H1 (cell line): Measurements from ENCODE around the gene PKMYT1. TPM values are rescaled to one million over a fixed set of nuclear protein-coding genes. Genes with fewer than 3 reads are reported as not detected.

Experiments used
- CTCF ChIA-PET: fragments of 300-600 bp; sonication (Branson Sonifier 250); formaldehyde crosslinking; loops from one replicate; lab custom pipeline; 2021; ENCODE audit not compliant: partially characterized antibody; lab: Charles Lee
- POLR2A ChIA-PET: fragments of 300-600 bp; sonication (Branson Sonifier 250); formaldehyde crosslinking; loops from one replicate; lab custom pipeline; 2021; ENCODE audit warnings: inconsistent platforms; ENCODE audit not compliant: partially characterized antibody; lab: Charles Lee
- DNase-seq, 2 experiments: peaks; one replicate each; pipeline versions ENCODE4 v3.0.0 to v3.0.0-alpha.2; 2010 to 2022; ENCODE audit warnings: low spot score in 2 of 2, low read depth in 1 of 2, mixed read lengths in 1 of 2
- FAIRE-seq: peaks from 2 replicates; lab custom pipeline; 2011; peaks lifted over from hg19 to GRCh38; lab: Jason Lieb, UNC
- H2AFZ ChIP-seq: 2 replicates; pipeline ENCODE4 v1.8.1; 2012; ENCODE audit warnings: low read length, inconsistent platforms
- H2AK5ac ChIP-seq: 2 replicates; pipeline ENCODE4 v1.6.1; 2013; ENCODE audit warnings: low read depth, low read length
- H2BK120ac ChIP-seq: replicated peaks from 2 replicates; pipeline ENCODE3; 2013; ENCODE audit warnings: low read depth, low read length, inconsistent platforms
- H2BK12ac ChIP-seq: 2 replicates; pipeline ENCODE4 v1.6.1; 2013; ENCODE audit warnings: low read depth, low read length
- H2BK15ac ChIP-seq: 2 replicates; pipeline ENCODE4 v1.6.1; 2013; ENCODE audit warnings: low read length
- H2BK20ac ChIP-seq: 2 replicates; pipeline ENCODE4 v1.6.1; 2013; ENCODE audit warnings: low read length
- H2BK5ac ChIP-seq: 2 replicates; pipeline ENCODE4 v1.6.1; 2013; ENCODE audit warnings: low read depth, low read length
- H3K14ac ChIP-seq: 2 replicates; pipeline ENCODE4 v1.6.1; 2013; ENCODE audit warnings: inconsistent platforms; ENCODE audit not compliant: insufficient read length
- H3K18ac ChIP-seq: 2 replicates; pipeline ENCODE4 v1.6.1; 2013; ENCODE audit warnings: low read length; ENCODE audit errors: extremely low read depth
- H3K23ac ChIP-seq: 2 replicates; pipeline ENCODE4 v1.6.1; 2013; ENCODE audit warnings: inconsistent platforms; ENCODE audit not compliant: insufficient read length
- H3K23me2 ChIP-seq: 2 replicates; pipeline ENCODE4 v1.6.1; 2013; ENCODE audit warnings: low read depth, low read length
- H3K27ac ChIP-seq: 2 replicates; pipeline ENCODE4 v1.6.1; 2011; ENCODE audit warnings: low read depth, low read length, inconsistent platforms
- H3K27me3 ChIP-seq, 4 experiments: replicated peaks in 1 of 4; 1 replicate in 1 of 4; 2 replicates in 3 of 4; pipeline versions ENCODE4 v1.6.1 to v1.8.1; 2011 to 2013; ENCODE audit warnings: low read length in 3 of 4, mild to moderate bottlenecking in 3 of 4, inconsistent platforms in 2 of 4, mixed read lengths in 2 of 4, moderate library complexity in 1 of 4; ENCODE audit not compliant: control insufficient read depth in 3 of 4, insufficient read depth in 3 of 4; ENCODE audit errors: extremely low read depth in 1 of 4
- H3K36me3 ChIP-seq, 4 experiments: 2 replicates each; pipeline versions ENCODE4 v1.6.1 to v1.8.1; 2011 to 2013; ENCODE audit warnings: mild to moderate bottlenecking in 4 of 4, low read length in 3 of 4, moderate library complexity in 2 of 4, control low read depth in 1 of 4, inconsistent platforms in 1 of 4; ENCODE audit not compliant: insufficient read depth in 4 of 4, control insufficient read depth in 2 of 4
- H3K4ac ChIP-seq: replicated peaks from 2 replicates; pipeline ENCODE3; 2013; ENCODE audit warnings: low read length, low read depth, mixed read lengths, inconsistent platforms; ENCODE audit not compliant: insufficient read length
- H3K4me1 ChIP-seq, 4 experiments: replicated peaks in 1 of 4; 1 replicate in 1 of 4; 2 replicates in 3 of 4; pipeline versions ENCODE4 v1.6.1 to v1.8.1; 2011 to 2013; ENCODE audit warnings: low read length in 3 of 4, inconsistent platforms in 2 of 4, mixed read lengths in 1 of 4; ENCODE audit not compliant: insufficient read depth in 4 of 4, control insufficient read depth in 3 of 4
- H3K4me2 ChIP-seq, 2 experiments: 2 replicates each; pipeline versions ENCODE4 v1.6.1 to v1.8.1; 2011 to 2013; ENCODE audit warnings: low read depth in 2 of 2, low read length in 2 of 2, control low read depth in 1 of 2, inconsistent platforms in 1 of 2, mild to moderate bottlenecking in 1 of 2; ENCODE audit not compliant: insufficient read depth in 1 of 2
- H3K4me3 ChIP-seq, 4 experiments: fragments of 200-600, 300-600 bp in 1 of 4; sonication (generic), shearing (Covaris generic), sonication (Bioruptor Twin) in 1 of 4; 2 replicates each; pipeline versions ENCODE4 v1.5.1 to v1.8.1; 2011 to 2016; ENCODE audit warnings: low read length in 4 of 4, low read depth in 3 of 4, control low read depth in 2 of 4, inconsistent platforms in 2 of 4, mild to moderate bottlenecking in 2 of 4, mixed read lengths in 1 of 4, moderate library complexity in 1 of 4; ENCODE audit not compliant: insufficient read depth in 2 of 4; ENCODE audit errors: extremely low read depth in 1 of 4
- H3K56ac ChIP-seq: replicated peaks from 2 replicates; pipeline ENCODE3; 2013; ENCODE audit warnings: low read depth, mild to moderate bottlenecking, mixed read lengths, low read length, inconsistent platforms; ENCODE audit not compliant: insufficient read length
- H3K79me1 ChIP-seq: 2 replicates; pipeline ENCODE4 v1.6.1; 2013; ENCODE audit warnings: low read depth, low read length, control low read depth
- H3K79me2 ChIP-seq, 2 experiments: 2 replicates each; pipeline versions ENCODE4 v1.6.1 to v1.8.1; 2012 to 2013; ENCODE audit warnings: low read length in 2 of 2, mild to moderate bottlenecking in 2 of 2, inconsistent platforms in 1 of 2; ENCODE audit not compliant: insufficient read depth in 2 of 2, control insufficient read depth in 1 of 2
- H3K9ac ChIP-seq, 4 experiments: replicated peaks in 1 of 4; 1 replicate in 1 of 4; 2 replicates in 3 of 4; pipeline versions ENCODE4 v1.6.1 to v1.8.1; 2011 to 2013; ENCODE audit warnings: low read depth in 3 of 4, low read length in 3 of 4, control low read depth in 2 of 4, mild to moderate bottlenecking in 2 of 4, moderate library complexity in 2 of 4, inconsistent platforms in 1 of 4; ENCODE audit errors: extremely low read depth in 1 of 4
- H3K9me3 ChIP-seq, 2 experiments: 2 replicates each; pipeline versions ENCODE4 v1.6.1 to v1.8.1; 2012 to 2013; ENCODE audit warnings: mild to moderate bottlenecking in 2 of 2, moderate library complexity in 2 of 2, control low read depth in 1 of 2, inconsistent platforms in 1 of 2, low read depth in 1 of 2, low read length in 1 of 2, mixed read lengths in 1 of 2; ENCODE audit not compliant: insufficient read depth in 2 of 2
- H4K20me1 ChIP-seq, 2 experiments: replicated peaks in 1 of 2; 2 replicates each; pipeline versions ENCODE3 to v1.8.1; 2011 to 2013; ENCODE audit warnings: inconsistent platforms in 2 of 2, low read length in 2 of 2, mild to moderate bottlenecking in 1 of 2; ENCODE audit not compliant: insufficient read depth in 2 of 2, control insufficient read depth in 1 of 2
- H4K5ac ChIP-seq: 2 replicates; pipeline ENCODE4 v1.6.1; 2013; ENCODE audit warnings: low read length, low read depth, mixed read lengths, inconsistent platforms; ENCODE audit not compliant: insufficient read length
- H4K8ac ChIP-seq: 2 replicates; pipeline ENCODE4 v1.8.0; 2013; ENCODE audit warnings: mild to moderate bottlenecking, moderate library complexity, low read length, inconsistent platforms; ENCODE audit not compliant: insufficient read depth; ENCODE audit errors: extremely low read depth
- H4K91ac ChIP-seq: replicated peaks from 2 replicates; pipeline ENCODE3; 2013; ENCODE audit warnings: low read length, mixed read lengths, inconsistent platforms; ENCODE audit not compliant: insufficient read length
- EGR1 ChIP-seq: IDR thresholded peaks from 2 replicates; pipeline ENCODE4 v1.6.1; 2011; ENCODE audit warnings: low read depth, low read length, borderline replicate concordance
- HDAC2 ChIP-seq, 2 experiments: fragments of 300-600 bp in 1 of 2; sonication (generic) in 1 of 2; IDR thresholded peaks; 2 replicates each; pipeline ENCODE4 v1.6.1; 2011 to 2012; ENCODE audit warnings: low read depth in 2 of 2, low read length in 2 of 2, mild to moderate bottlenecking in 2 of 2, moderate library complexity in 2 of 2, borderline replicate concordance in 1 of 2, inconsistent platforms in 1 of 2
- HDAC6 ChIP-seq: IDR thresholded peaks from one replicate; pipeline ENCODE4 v1.7.1; 2012; ENCODE audit warnings: low read depth, mild to moderate bottlenecking, inconsistent platforms, low read length, moderate library complexity
- JUN ChIP-seq: IDR thresholded peaks from 2 replicates; pipeline ENCODE4 v1.6.1; 2011; ENCODE audit warnings: low read depth, mild to moderate bottlenecking, improper control_type of control experiment, low read length
- JUND ChIP-seq: IDR thresholded peaks from 2 replicates; pipeline ENCODE4 v1.6.1; 2011; ENCODE audit warnings: mild to moderate bottlenecking, improper control_type of control experiment, low read length
- POLR2A ChIP-seq, 2 experiments: IDR thresholded peaks; 1 replicate in 1 of 2; 2 replicates in 1 of 2; pipeline ENCODE4 v1.6.1; 2011; ENCODE audit warnings: low read depth in 2 of 2, low read length in 2 of 2, mild to moderate bottlenecking in 2 of 2; ENCODE audit errors: control extremely low read depth in 1 of 2
- POU5F1 ChIP-seq: IDR thresholded peaks from 2 replicates; pipeline ENCODE4 v1.6.1; 2011; ENCODE audit warnings: low read depth, mild to moderate bottlenecking, low read length, moderate library complexity
- RXRA ChIP-seq: IDR thresholded peaks from 2 replicates; pipeline ENCODE4 v1.6.1; 2011; ENCODE audit warnings: low read depth, mild to moderate bottlenecking, low read length, moderate library complexity; ENCODE audit not compliant: insufficient read depth
- SIN3A ChIP-seq, 2 experiments: IDR thresholded peaks in 1 of 2; conservative IDR thresholded peaks in 1 of 2; 2 replicates each; pipeline ENCODE4 v1.6.1; 2011 to 2012; ENCODE audit warnings: low read length in 2 of 2, improper control_type of control experiment in 1 of 2, low read depth in 1 of 2, mild to moderate bottlenecking in 1 of 2
- TAF1 ChIP-seq: IDR thresholded peaks from 2 replicates; pipeline ENCODE4 v1.6.1; 2011; ENCODE audit warnings: mild to moderate bottlenecking, low read depth, low read length
- TBP ChIP-seq: IDR thresholded peaks from 2 replicates; pipeline ENCODE4 v1.6.1; 2011; ENCODE audit warnings: low read depth, low read length, improper control_type of control experiment
- ZNF274 ChIP-seq: IDR thresholded peaks from 2 replicates; pipeline ENCODE4 v1.7.0; 2012; ENCODE audit warnings: low read length, borderline replicate concordance; ENCODE audit errors: extremely low read depth
- WGBS, 2 experiments: shearing (Covaris generic) in 1 of 2; methylation state at CpG; one replicate each; pipeline versions ENCODE4 v1.1.6 to v1.1.7; 2013 to 2015; ENCODE audit warnings: low lambda C conversion rate in 2 of 2, mixed read lengths in 2 of 2, inconsistent platforms in 1 of 2, low coverage in 1 of 2, missing lambda C conversion rate in 1 of 2; ENCODE audit not compliant: insufficient replicate concordance in 2 of 2, insufficient coverage in 1 of 2, insufficient read length in 1 of 2; ENCODE audit errors: extremely low coverage in 1 of 2, missing lambda C conversion rate in 1 of 2; 5-methylcytosine and 5-hydroxymethylcytosine counted together
- polyA plus RNA-seq, 7 experiments: library from polyadenylated mRNA; depleted of rRNA in 3 of 7; stranded (reverse) in 5 of 7; unstranded in 2 of 7; fragments of >200 nt in 5 of 7; fragments of 200-250 nt in 2 of 7; gene quantifications; 1 replicate in 5 of 7; 2 replicates in 1 of 7; 4 replicates in 1 of 7; pipeline versions ENCODE4 v1.2.1 to v1.2.3, GENCODE V29; 2011 to 2013; ENCODE audit warnings: missing spikeins in 2 of 7, mixed read lengths in 2 of 7
- total RNA-seq: library from RNA; stranded (reverse); fragmentation: NEBNext Ultra II Directional; extraction: Animal tissue kit (Norgen Biotek cat#: 25700); gene quantifications from 2 replicates; pipeline ENCODE4 v1.2.1, GENCODE V29; 2021

Gene PKMYT1
- total and polyA plus RNA-seq, 2 of the 8 experiments (the other 6 are each of a cell fraction or from before 2014, with no cell fraction given), result 74.7 to 85.2 TPM

DNA sequence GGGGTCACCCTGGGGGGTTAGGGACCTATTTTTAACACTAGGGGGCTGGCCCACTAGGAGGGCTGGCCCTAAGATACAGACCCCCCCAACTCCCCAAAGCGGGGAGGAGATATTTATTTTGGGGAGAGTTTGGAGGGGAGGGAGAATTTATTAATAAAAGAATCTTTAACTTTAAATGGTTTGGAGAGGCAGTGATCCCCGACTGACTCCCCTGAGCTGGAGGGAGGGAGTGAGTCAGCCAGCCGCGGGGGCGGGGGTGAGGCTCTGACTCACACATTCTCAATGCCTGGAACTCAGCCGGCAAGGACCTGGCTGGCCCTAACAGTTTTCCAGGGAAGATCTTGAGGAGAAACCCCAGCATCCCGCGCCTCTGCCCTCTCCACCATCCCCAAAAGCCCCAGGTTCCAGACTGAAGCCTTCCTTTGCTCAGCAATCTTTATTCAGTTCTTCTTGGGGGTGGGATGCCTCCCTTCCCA lies 42.0 kb upstream of the PKMYT1 start:
- H3K4me1 ChIP-seq, result peaks cover 0 to 20% (median 18%) of the 10 kb centered on the region in 4 experiments; a peak in 6 of 7 replicates
- H4K91ac ChIP-seq, result peak overlapping the region; percentile 12
- no peaks in the 10 kb centered on the region for H3K9me3 ChIP-seq
- H2AK5ac ChIP-seq, result peak overlapping the region; percentile 94; the same call in 1 of the 2 replicates
- H3K23ac ChIP-seq, result no peak overlapping the region
- H3K56ac ChIP-seq, result no peak overlapping the region
- H2BK20ac ChIP-seq, result 0 out of 2 replicates have a peak overlapping the region, but pooled peaks have one; percentile 61
- FAIRE-seq, result no peak
- CTCF ChIA-PET, result interaction anchor here (1.3 to 23.8 kb wide), 11 partner anchors 8 to 104 kb away, joined by 3 to 639 read pairs (median 6); partner anchors contain the start of genes CLDN9 and ZSCAN10
- peak overlapping the region; percentile 71 for H4K8ac ChIP-seq
- peaks cover 5 to 22% of the 10 kb centered on the region in 2 experiments for H4K20me1 ChIP-seq
- WGBS, 2 experiments, result 10% methylated on average over 8 of the region's 8 CpGs; no CpG with 5 or more reads in 1 of the 2 experiments
- H3K18ac ChIP-seq, result peak overlapping the region; percentile 85
- H3K27ac ChIP-seq, result peak overlapping the region; percentile 94
- H3K36me3 ChIP-seq, result peaks cover 0 to 18% (median 10%) of the 10 kb centered on the region in 4 experiments; a peak in 7 of 8 replicates
- peak overlapping the region; percentile 96 for H2BK12ac ChIP-seq
- no peaks in the 10 kb centered on the region for H3K27me3 ChIP-seq
- peaks cover 3 to 8% of the 10 kb centered on the region in 2 experiments for H3K79me2 ChIP-seq
- no peaks in the 10 kb centered on the region for H3K79me1 ChIP-seq
- H2BK120ac ChIP-seq, result no peak overlapping the region
- POLR2A ChIA-PET, result interaction anchor here (0.8 to 35.7 kb wide), 15 partner anchors 5 to 142 kb away, joined by 3 to 1808 read pairs (median 11); partner anchors contain the start of genes BICDL2, CLDN6, CLDN9 and HCFC1R1
- peak in 1 of 2 experiments; percentile 79 for DNase-seq
- H3K4ac ChIP-seq, result no peak overlapping the region
- H3K4me3 ChIP-seq, result peak overlapping the region; percentile 74 to 97 (median 94)
- peak overlapping the region in 3 of 4 experiments; percentile 13 to 89 (median 45); a peak in 5 of 7 replicates for H3K9ac ChIP-seq
- H3K23me2 ChIP-seq, result peaks cover 20% of the 10 kb centered on the region; the same call in 1 of the 2 replicates
- no peak overlapping the region for H4K5ac ChIP-seq
- H3K4me2 ChIP-seq, result peak overlapping the region; percentile 83 to 88
- H2AFZ ChIP-seq, result no peak overlapping the region
- peak overlapping the region; percentile 31; the same call in 1 of the 2 replicates for H2BK15ac ChIP-seq
- no peak overlapping the region for H3K14ac ChIP-seq
- peak overlapping the region; percentile 97 for H2BK5ac ChIP-seq
- TF ChIP-seq EGR1, result peak; percentile 89
- TF ChIP-seq JUND, result peak; percentile 98
- TF ChIP-seq RXRA, result no peak
- 0 out of 4 replicates have a peak, but pooled peaks of 1 of the 2 experiments have one; percentile 14 for TF ChIP-seq SIN3A (conservative IDR thresholded peaks at IDR 0.05 in 1 of 2, IDR thresholded peaks at IDR 0.05 in 1 of 2; ENCODE audit: low read depth in 1 of 2, low read length in 2 of 2)
- TF ChIP-seq TAF1, result peak; percentile 67
- no peak for TF ChIP-seq HDAC6
- peak; percentile 32; the same call in 1 of the 2 replicates for TF ChIP-seq TBP
- peak; percentile 78; the same call in 1 of the 2 replicates for TF ChIP-seq JUN
- no peak for TF ChIP-seq HDAC2 (IDR thresholded peaks at IDR 0.05; ENCODE audit: borderline replicate concordance in 1 of 2, low read depth in 2 of 2, low read length in 2 of 2)
- no peak for TF ChIP-seq ZNF274
- no peak for TF ChIP-seq POU5F1
- peak in 1 of 2 experiments; percentile 47; a peak in 1 of 3 replicates for TF ChIP-seq POLR2A (IDR thresholded peaks at IDR 0.05; ENCODE audit: control extremely low read depth in 1 of 2, low read depth in 2 of 2, low read length in 2 of 2)
